GM12873 (cell line): ENCODE data around the gene SEC14L3.

Source experiments
- TF ChIP-seq, protein P1 (sequence below): IDR thresholded peaks from 2 replicates; pipeline ENCODE4 v1.5.1; 2012; ENCODE audit warnings: low read depth, mild to moderate bottlenecking, moderate library complexity, low read length, control low read depth; ENCODE audit not compliant: insufficient read depth; ENCODE audit errors: missing control alignments

The SEC14L3 gene

DNA sequence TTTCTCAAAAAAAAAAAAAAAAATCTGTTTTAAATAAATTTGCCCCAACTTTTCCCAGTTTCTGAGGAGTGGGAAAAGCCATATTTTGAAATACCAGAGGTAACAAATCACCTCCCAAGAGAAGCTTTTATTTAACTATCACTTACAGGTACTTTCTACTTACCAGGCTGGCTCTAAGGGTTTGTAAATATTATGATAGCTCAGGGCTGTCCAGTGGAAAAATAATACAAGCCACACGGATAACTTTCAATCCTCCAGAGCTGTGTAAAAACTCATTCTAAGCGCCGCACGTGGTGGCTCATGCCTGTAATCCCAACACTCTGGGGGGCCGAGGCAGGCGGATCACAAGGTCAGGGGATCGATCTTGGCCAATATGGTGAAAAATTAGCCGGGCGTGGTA is 39.3 kb upstream of the SEC14L3 start:
- TF ChIP-seq, protein P1, sequence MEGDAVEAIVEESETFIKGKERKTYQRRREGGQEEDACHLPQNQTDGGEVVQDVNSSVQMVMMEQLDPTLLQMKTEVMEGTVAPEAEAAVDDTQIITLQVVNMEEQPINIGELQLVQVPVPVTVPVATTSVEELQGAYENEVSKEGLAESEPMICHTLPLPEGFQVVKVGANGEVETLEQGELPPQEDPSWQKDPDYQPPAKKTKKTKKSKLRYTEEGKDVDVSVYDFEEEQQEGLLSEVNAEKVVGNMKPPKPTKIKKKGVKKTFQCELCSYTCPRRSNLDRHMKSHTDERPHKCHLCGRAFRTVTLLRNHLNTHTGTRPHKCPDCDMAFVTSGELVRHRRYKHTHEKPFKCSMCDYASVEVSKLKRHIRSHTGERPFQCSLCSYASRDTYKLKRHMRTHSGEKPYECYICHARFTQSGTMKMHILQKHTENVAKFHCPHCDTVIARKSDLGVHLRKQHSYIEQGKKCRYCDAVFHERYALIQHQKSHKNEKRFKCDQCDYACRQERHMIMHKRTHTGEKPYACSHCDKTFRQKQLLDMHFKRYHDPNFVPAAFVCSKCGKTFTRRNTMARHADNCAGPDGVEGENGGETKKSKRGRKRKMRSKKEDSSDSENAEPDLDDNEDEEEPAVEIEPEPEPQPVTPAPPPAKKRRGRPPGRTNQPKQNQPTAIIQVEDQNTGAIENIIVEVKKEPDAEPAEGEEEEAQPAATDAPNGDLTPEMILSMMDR, result no peak

DNA sequence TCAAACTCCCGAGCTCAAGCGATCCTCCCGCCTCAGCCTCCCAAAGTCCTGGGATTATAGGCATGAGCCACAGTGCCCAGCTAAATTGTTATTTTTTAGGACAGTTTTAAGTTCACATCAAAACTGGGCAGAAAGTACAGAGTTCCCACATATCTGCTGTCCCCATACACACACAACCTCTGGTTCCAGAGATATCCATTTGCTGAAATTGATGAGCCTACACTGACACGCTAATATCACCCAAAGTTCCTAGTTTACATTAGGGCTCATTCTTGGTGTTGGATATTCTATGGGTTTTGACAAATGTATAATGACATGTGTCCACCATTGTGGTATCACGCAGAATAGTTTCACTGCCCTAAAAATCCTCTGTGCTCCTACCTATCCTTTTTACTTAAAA is 36.4 kb upstream of the SEC14L3 start:
- TF ChIP-seq, protein P1, result no peak

DNA sequence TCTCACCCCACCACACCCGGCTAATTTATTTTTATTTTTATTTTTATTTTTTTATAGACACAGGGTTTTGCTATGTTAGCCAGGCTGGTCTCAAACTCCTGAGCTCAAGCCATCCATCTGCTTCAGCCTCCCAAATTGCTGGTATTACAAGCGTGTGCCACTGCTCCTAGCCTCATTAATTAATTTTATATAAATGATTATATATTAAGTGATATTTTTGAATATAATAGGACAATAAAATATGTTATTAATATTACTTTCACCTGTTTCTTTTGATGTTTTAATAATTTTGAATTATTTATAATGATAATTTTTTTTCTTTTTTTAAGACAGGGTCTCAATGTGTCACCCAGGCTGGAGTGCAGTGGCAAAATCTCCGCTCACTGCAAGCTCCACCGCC is 35.9 kb upstream of the SEC14L3 start:
- TF ChIP-seq, protein P1, result no peak

DNA sequence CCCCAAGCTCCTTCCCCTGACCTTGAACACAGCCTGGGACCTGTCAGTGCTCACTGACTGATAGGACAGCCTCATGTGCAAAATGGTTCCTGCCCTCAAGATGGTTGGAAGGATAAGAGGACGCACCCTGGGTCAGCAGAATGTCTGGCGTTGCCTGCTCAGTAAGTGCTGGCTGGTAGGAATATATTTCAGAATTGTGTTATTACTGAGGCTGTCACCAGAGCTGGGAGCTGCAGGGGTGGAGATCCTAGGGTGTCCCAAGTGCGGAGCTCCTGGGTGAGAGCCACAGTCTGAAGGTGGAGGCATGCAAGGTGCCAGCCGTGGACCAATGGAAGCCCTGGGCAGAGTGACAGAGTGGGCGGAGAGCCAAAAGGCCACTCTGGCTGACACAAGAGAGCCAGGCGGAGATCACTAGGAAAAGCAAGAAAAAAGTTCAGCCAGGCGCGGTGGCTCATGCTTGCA is 34.7 kb upstream of the SEC14L3 start:
- TF ChIP-seq, protein P1, result no peak

DNA sequence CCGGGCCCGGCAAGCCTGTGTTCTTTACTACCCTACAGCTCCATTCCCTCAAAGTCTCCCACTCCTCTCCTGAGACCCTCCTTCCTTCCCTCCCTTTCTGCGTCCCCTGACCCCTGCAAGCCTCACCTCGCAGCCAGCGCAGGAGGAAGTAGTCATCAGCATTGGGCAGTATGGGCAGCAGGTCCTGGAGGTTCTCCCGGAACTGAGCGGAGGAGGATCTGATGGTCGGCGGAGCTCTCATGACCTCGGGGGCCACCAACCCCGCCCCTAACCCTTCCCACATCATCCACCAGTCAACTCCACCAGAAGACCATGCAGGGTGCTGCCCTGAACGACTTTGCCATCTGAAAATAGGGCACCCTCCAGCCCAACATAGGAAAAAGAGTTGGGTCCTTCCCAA is 31.7 kb upstream of the SEC14L3 start:
- TF ChIP-seq, protein P1, result no peak

DNA sequence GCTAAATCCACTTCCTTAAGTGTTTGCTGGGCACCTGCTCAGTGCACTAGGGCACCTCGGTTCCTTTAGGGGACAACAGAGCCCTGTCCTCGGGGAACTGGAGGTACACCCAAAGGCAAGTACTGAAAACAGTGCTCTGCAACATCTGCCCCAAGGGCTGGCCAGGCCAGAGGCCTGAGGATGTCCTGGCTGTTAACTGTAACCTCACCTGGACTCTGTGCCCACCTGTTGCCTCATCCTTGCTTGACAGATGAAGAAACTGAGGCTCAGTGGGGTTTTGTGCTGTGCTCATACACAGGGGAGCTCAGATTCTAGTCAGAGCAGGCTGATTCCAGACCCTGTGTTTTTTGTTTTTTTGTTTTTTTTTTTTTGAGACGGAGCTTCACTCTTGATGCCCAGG is 31.1 kb upstream of the SEC14L3 start:
- TF ChIP-seq, protein P1, result no peak

DNA sequence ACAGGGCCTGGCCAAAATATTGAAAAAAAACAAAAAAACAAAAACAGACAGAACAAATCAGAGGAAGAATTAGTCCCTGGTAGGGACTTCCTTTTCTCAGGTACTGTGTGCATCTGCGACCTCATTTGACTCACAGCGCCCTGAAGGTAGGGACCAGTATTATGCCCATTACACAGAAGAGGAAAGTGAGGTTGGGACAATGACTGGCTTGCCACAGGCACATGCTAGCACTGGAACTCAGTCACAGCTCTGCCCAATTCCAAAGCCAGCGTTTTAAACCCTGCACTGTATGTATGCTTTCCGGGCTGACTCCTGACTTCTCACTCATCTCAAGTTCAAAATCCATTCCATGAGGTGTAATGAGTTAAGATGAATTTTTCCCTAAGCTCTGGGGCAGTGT is 30.3 kb upstream of the SEC14L3 start:
- TF ChIP-seq, protein P1, result no peak
